ENCODE data around the gene GNAQ.

GNAQ gene

GRCh38 chr9:77825361-77825760, 206.2 kb downstream of the GNAQ start:
- DNase-seq (ENCODE audit: low read depth): no peak
- no peak overlapping the region for H3K4me3 ChIP-seq (ENCODE audit: low read depth, low read length)
- TF ChIP-seq CTCF (IDR thresholded peaks at IDR 0.05; ENCODE audit: insufficient read depth, low read depth, low read length, missing control alignments): no peak

DNA sequence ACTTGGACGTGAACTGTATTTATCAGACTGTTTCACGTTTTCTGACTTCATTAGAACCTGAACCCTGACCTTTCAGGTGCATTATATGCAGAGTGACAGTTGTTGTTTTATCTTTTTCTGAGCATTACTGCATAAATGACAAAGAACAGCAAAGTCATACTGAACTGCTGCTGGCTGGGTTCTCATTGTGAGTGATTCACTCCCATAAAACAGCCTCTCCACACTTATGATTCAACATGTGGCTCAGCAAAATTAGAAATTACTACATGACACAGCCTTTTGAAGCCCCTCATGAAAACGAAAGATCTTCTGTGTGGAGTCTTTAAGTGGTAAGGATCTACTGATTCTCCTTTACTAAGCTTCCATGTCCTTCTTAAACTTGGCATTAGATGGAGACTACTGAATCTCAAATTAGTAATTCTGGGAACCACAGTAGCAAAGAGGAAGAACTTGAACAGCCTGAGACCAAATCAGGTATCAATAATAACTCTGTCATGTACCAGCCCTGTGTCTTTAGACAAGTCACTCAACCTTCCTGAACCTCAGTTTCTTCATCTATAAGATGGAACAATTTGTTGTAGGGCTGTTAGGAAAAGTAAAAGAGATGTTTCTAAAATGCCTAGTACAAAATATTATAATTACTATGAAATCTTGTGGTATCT, 211.2 kb downstream of the GNAQ start:
- DNase-seq (ENCODE audit: low read depth): no peak
- TF ChIP-seq CTCF (IDR thresholded peaks at IDR 0.05; ENCODE audit: insufficient read depth, low read depth, low read length, missing control alignments): no peak
- H3K4me3 ChIP-seq (ENCODE audit: low read depth, low read length): no peak overlapping the region

GRCh38 chr9:77819657-77820056, 212.0 kb downstream of the GNAQ start:
- no peak for TF ChIP-seq CTCF (IDR thresholded peaks at IDR 0.05; ENCODE audit: insufficient read depth, low read depth, low read length, missing control alignments)
- peak; percentile 28 for DNase-seq (ENCODE audit: low read depth)
- H3K4me3 ChIP-seq (ENCODE audit: low read depth, low read length): no peak overlapping the region

DNA sequence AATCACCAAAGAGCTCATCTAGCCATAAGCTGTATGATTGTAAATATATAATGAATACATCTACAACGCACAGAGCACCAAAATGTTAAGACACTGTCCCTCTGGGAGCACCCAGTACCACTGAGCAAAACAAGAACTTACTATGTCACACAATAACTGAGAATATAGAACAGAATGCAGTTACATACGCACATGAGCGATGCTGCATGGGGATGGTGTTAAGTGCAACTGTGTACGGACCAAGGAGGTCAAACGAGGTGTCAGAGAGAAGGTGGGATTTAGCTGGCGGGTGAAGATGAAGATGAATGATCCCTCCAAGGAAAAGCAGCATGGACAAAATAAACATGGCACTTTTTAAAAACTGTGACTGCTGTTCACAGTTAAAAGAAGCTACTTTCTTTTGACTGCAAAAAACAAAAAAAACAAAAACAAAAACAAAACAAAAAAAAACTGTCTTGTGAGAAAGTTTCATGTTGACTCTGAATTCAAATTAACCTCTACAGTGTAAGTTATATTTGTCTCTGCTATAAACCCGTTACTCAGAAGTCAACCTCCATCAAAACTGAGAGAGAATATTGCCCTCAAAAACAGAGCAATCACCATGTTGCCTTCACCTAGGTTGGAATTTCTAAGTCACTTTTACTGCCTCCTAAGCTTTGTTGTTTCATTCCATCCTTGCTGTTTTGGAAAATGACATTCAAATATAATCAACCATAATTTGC, 213.9 kb downstream of the GNAQ start:
- no peak for TF ChIP-seq CTCF (IDR thresholded peaks at IDR 0.05; ENCODE audit: insufficient read depth, low read depth, low read length, missing control alignments)

DNA sequence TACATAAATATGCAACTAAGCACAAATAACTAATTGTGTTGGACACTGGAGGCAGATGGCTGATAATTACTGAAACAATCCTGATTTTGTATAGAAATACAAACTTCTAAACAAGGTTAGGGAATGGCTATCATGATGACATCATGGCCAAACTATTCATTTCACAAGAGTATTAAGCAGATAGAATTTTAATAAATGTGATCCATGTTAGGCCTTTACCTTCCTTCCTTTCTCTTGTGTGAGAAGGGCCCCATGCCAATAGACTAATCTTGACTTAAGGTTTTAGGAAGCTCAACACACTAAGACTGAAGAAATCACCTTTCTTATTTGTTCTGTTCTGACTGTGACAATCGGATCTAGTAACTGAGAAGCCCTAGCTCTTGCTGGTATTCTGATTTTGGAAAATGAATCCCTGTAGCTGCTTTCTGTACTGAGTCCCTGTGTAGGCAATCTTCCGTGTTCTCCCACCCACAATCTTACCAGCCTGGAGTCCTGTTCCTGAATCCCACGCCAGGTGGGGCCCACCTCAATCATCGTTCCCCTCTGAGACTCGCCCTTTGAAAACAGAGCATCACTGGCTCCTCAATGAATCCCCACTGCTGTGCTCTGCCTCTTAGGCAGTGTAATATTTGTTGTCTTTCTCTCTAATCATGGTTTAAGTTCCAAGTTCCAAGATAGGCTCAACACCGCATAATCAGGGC, 214.8 kb downstream of the GNAQ start:
- no peak for TF ChIP-seq CTCF (IDR thresholded peaks at IDR 0.05; ENCODE audit: insufficient read depth, low read depth, low read length, missing control alignments)
- H3K4me3 ChIP-seq (ENCODE audit: low read depth, low read length): no peak overlapping the region
- DNase-seq (ENCODE audit: low read depth): no peak

More for the DNA sequence above, 213.9 kb downstream of the GNAQ start:
- peak; percentile 53 for DNase-seq (ENCODE audit: low read depth)
- peak overlapping the region; percentile 32 for H3K4me3 ChIP-seq (ENCODE audit: low read depth, low read length)

DNA sequence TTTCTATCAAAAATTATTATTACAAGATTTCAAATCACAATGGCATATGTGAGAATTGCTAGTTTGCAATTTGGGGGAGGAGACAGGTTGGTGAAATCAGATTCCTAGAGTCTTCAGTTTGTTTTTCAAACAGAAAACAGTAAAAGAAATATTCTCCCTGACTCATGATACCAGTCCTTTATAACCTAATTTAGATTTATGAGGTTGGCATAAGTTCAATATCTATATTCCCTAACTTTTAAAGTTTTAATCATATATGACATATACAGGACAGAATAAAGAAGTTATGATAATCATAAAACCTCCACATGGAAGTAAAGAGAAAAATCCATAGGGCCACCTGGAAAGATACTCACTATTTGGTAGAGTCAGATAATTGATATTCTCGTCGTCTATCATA, 216.4 kb downstream of the GNAQ start:
- DNase-seq (ENCODE audit: low read depth): no peak
- H3K4me3 ChIP-seq (ENCODE audit: low read depth, low read length): no peak overlapping the region
- no peak for TF ChIP-seq CTCF (IDR thresholded peaks at IDR 0.05; ENCODE audit: insufficient read depth, low read depth, low read length, missing control alignments)
